Nephron (organoid): ENCODE results near the gene S100A1.
"Not testable (repeated sequence)": the region's sequence is repeated elsewhere in the genome, so short reads cannot be mapped to it uniquely, and the experiment has no call there.

Source experiments
- H3K27ac Mint-ChIP-seq, 3 experiments: 2 replicates each; pipeline ENCODE4 v1.8.0; 2020; ENCODE audit warnings: mixed read lengths in 3 of 3, mild to moderate bottlenecking in 2 of 3, moderate library complexity in 1 of 3
- H3K27me3 Mint-ChIP-seq: 2 replicates; pipeline ENCODE4 v1.8.0; 2021; ENCODE audit warnings: low read depth, mild to moderate bottlenecking, moderate library complexity, mixed read lengths
- H3K36me3 Mint-ChIP-seq: 2 replicates; pipeline ENCODE4 v1.8.0; 2020; ENCODE audit warnings: low read depth, mixed read lengths
- H3K4me1 Mint-ChIP-seq: 2 replicates; pipeline ENCODE4 v1.8.0; 2020; ENCODE audit warnings: mixed read lengths
- H3K4me3 Mint-ChIP-seq, 3 experiments: 2 replicates each; pipeline ENCODE4 v1.8.0; 2020; ENCODE audit warnings: mild to moderate bottlenecking in 3 of 3, mixed read lengths in 3 of 3, moderate library complexity in 2 of 3
- H3K9me3 Mint-ChIP-seq: 2 replicates; pipeline ENCODE4 v1.8.0; 2020; ENCODE audit warnings: mixed read lengths
- TF ChIP-seq, protein P1 (sequence below), 3 experiments: fragments of 200-600 bp; sonication (generic); IDR thresholded peaks; one replicate each; pipeline ENCODE4 v1.5.0; 2021; ENCODE audit warnings: antibody characterized with exemption in 3 of 3; ENCODE audit not compliant: unreplicated experiment in 3 of 3

The S100A1 gene

DNA sequence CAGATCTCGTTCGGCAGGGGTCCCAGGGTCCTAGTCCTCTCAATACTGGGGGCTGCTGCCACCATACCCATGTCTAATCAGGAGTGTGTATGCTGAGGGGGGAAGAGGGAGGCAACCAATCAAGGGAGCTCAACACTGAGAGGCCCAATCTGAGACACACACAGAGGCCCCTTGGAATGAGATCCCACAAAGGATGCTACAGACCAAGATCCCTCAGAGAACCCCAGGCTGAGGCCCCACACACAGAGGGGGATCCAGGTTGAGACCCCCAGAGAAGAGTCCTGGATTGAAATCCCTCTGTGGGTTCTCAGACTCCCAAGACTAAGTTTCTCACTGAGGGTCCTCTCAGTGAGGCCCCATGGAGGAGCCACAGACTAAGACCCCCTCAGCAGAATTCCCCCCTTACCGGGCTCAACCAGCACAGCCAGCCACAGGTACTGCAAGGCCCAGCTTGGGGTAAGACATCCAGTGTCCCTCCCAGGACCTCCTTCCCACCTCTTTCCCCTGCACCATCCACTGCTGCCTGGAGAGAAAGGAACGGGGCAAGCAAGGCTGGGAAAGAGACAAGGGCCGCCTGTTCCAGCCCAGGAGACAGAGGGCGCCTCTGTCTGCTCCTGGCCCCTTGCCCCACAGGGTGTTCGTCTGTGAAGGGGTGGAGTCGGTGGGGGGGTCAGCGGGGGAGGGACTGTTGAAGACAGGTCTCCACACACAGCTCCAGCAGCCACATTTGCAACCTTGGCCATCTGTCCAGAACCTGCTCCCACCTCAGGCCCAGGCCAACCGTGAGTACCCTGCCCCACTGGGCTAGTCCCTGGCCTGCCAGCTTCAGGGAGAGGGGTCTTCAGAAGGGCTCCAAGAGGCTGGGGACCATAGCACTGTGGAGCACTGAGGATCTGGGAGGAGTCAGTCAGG is at the start of gene S100A1:
TSS of gene S100A1 (plus strand) at position 720 of the 912 bp plus-strand sequence. CDS start 2,088 bp downstream, outside the sequence.
- H3K4me1 Mint-ChIP-seq = peaks cover 62% of the 10 kb centered on the region

DNA sequence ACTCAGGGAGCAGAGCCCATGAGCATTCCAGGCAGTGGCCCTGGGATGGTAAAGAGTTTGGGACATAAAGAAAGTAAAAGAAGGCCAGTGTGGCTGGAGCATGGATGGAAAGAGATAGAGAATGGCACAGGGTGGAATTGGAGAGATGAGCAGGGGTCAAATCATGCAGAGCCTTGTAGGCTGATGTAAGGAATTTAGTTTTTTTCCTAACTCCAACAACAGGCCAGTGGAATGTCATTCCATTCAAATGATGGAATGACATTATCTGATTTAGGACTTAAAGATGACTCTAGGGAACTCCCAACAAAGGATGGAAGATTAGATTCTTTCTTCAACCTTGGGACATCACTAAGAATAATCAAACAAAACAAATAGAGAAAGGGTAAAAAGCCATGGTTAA is 49.7 kb upstream of the S100A1 start:
- TF ChIP-seq, protein P1, sequence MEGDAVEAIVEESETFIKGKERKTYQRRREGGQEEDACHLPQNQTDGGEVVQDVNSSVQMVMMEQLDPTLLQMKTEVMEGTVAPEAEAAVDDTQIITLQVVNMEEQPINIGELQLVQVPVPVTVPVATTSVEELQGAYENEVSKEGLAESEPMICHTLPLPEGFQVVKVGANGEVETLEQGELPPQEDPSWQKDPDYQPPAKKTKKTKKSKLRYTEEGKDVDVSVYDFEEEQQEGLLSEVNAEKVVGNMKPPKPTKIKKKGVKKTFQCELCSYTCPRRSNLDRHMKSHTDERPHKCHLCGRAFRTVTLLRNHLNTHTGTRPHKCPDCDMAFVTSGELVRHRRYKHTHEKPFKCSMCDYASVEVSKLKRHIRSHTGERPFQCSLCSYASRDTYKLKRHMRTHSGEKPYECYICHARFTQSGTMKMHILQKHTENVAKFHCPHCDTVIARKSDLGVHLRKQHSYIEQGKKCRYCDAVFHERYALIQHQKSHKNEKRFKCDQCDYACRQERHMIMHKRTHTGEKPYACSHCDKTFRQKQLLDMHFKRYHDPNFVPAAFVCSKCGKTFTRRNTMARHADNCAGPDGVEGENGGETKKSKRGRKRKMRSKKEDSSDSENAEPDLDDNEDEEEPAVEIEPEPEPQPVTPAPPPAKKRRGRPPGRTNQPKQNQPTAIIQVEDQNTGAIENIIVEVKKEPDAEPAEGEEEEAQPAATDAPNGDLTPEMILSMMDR (IDR thresholded peaks at IDR 0.05; ENCODE audit: unreplicated experiment in 3 of 3) = no peak
- no peak overlapping the region for H3K27ac Mint-ChIP-seq
- no peaks in the 10 kb centered on the region for H3K4me1 Mint-ChIP-seq
- no peak overlapping the region for H3K4me3 Mint-ChIP-seq
- no peaks in the 10 kb centered on the region for H3K36me3 Mint-ChIP-seq
- H3K27me3 Mint-ChIP-seq = no peaks in the 10 kb centered on the region
- H3K9me3 Mint-ChIP-seq = no peaks in the 10 kb centered on the region

More for the DNA sequence above, at the start of gene S100A1:
- Mint-ChIP-seq H3K27ac (peak within 1 kb of the TSS; percentile 96 to 99 (median 98)), H3K36me3 (peaks cover 16% of the 10 kb centered on the region), H3K9me3 (no peaks in the 10 kb centered on the region), H3K4me3 (peak within 1 kb of the TSS; percentile 91 to 96 (median 94)), H3K27me3 (no peaks in the 10 kb centered on the region)
- TF ChIP-seq, protein P1 (IDR thresholded peaks at IDR 0.05; ENCODE audit: unreplicated experiment in 3 of 3) = peak in 2 of 3 experiments; percentile 12 to 75

DNA sequence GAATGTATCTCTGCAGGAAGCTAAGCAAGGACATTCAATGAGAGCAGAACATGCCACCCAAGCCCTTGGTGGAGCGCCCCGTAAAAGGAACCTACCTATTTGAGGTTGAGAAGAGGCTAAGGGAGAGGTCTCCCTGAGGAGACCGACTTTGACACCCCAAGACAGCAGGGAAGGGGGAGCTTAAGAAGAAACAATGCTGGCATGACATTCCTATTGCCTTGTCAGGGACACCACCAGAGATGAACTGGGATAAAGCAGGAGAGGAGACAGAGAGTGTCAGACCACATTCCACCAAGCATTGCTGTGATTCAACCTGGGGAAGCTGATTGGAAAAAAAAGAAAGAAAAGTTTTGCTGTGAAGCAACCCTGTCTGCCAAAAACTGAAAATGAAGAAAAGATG is 49.3 kb upstream of the S100A1 start:
- no peaks in the 10 kb centered on the region for H3K36me3 Mint-ChIP-seq
- H3K4me1 Mint-ChIP-seq = peaks cover under 1% of the 10 kb centered on the region
- no peak overlapping the region for H3K4me3 Mint-ChIP-seq
- no peaks in the 10 kb centered on the region for H3K9me3 Mint-ChIP-seq
- TF ChIP-seq, protein P1 (IDR thresholded peaks at IDR 0.05; ENCODE audit: unreplicated experiment in 3 of 3) = no peak
- H3K27me3 Mint-ChIP-seq = no peaks in the 10 kb centered on the region
- H3K27ac Mint-ChIP-seq = no peak overlapping the region

DNA sequence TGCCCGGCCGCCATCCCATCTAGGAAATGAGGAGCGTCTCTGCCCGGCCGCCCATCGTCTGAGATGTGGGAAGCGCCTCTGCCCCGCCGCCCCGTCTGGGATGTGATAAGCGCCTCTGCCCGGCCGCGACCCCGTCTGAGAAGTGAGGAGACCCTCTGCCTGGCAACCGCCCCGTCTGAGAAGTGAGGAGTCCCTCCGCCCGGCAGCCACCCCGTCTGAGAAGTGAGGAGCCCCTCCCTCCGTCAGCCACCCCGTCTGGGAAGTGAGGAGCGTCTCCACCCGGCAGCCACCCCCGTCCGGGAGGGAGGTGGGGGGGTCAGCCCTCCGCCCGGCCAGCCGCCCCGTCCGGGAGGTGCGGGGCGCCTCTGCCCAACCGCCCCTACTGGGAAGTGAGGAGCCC is 45.4 kb upstream of the S100A1 start:
- not testable (repeated sequence) for H3K36me3 Mint-ChIP-seq, H3K4me3 Mint-ChIP-seq, H3K27ac Mint-ChIP-seq, H3K9me3 Mint-ChIP-seq, H3K27me3 Mint-ChIP-seq, H3K4me1 Mint-ChIP-seq

DNA sequence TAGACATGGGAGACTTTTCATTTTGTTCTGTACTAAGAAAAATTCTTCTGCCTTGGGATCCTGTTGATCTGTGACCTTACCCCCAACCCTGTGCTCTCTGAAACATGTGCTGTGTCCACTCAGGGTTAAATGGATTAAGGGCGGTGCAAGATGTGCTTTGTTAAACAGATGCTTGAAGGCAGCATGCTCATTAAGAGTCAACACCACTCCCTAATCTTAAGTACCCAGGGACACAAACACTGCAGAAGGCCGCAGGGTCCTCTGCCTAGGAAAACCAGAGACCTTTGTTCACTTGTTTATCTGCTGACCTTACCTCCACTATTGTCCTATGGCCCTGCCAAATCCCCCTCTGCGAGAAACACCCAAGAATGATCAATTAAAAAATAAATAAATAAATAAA is 44.7 kb upstream of the S100A1 start:
- H3K27ac Mint-ChIP-seq = peak overlapping the region in 1 of 3 experiments; percentile 70
- H3K36me3 Mint-ChIP-seq, H3K4me3 Mint-ChIP-seq, H3K27me3 Mint-ChIP-seq, H3K4me1 Mint-ChIP-seq, H3K9me3 Mint-ChIP-seq: not testable (repeated sequence)

DNA sequence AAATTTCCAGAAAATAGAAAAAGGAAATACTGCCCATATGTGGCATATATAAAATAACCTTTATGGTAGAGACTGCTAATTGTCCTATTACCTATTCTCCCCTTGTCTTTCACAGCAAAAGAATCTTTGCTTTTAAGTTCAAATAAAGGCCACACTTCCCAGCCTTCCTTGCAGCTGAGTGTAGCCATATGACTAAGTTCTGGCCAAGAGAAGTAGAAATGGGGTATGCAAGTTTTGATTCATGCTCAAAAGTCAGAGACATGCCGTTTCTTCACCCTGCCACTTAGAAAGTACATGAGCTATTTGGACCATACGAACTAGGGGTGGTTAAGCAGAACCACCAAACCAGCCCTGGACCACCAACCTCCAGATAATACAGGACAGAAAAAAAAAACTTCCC is 44.3 kb upstream of the S100A1 start:
- Mint-ChIP-seq H3K27me3 (no peaks in the 10 kb centered on the region), H3K4me3 (no peak overlapping the region), H3K9me3 (no peaks in the 10 kb centered on the region), H3K36me3 (no peaks in the 10 kb centered on the region), H3K4me1 (peaks cover 5% of the 10 kb centered on the region), H3K27ac (peak overlapping the region in 2 of 3 experiments; percentile 9 to 40)
- TF ChIP-seq, protein P1 (IDR thresholded peaks at IDR 0.05; ENCODE audit: unreplicated experiment in 3 of 3) = no peak

DNA sequence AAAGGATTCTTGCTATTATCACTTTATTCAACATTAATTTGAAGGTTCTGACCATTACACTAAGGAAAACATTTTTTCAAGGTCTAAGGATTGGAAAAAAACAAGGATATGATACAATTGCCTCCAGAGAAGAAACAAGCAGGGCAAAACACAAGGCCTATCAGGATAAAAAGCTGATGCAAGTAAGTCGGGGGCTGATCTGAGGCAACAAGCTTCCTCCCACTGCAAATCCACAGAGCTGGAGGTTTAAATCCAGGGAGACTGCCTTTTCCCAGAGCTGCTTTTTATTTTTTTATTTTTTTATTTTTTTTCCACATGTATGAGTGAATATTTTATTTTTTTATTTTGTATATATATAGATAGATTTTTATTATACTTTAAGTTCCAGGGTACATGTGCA is 43.2 kb upstream of the S100A1 start:
- TF ChIP-seq, protein P1 (IDR thresholded peaks at IDR 0.05; ENCODE audit: unreplicated experiment in 3 of 3) = no peak
- Mint-ChIP-seq H3K4me1 (peaks cover 5% of the 10 kb centered on the region), H3K27me3 (no peaks in the 10 kb centered on the region), H3K4me3 (no peak overlapping the region), H3K27ac (peak overlapping the region in 1 of 3 experiments; percentile 32), H3K9me3 (no peaks in the 10 kb centered on the region), H3K36me3 (no peaks in the 10 kb centered on the region)
